Spinal cord (tissue), 10 donors: ENCODE results near the gene DOCK8. TPM values are rescaled to one million over a fixed set of nuclear protein-coding genes. Genes with fewer than 3 reads are reported as not detected.

Experiments used
- DNase-seq, 6 donors: peaks; one replicate each; pipeline versions ENCODE4 v3.0.0 to v3.0.0-alpha.2; 2013 to 2015; ENCODE audit warnings: low spot score in 6 of 6, low read depth in 4 of 6
- H3K27ac ChIP-seq: one replicate; pipeline ENCODE4 v1.5.1; 2013; ENCODE audit warnings: low read depth, low read length, control low read depth
- H3K27me3 ChIP-seq: one replicate; pipeline ENCODE4 v1.6.1; 2013; ENCODE audit warnings: low read length; ENCODE audit not compliant: control insufficient read depth, insufficient read depth
- H3K36me3 ChIP-seq: one replicate; pipeline ENCODE4 v1.6.1; 2013; ENCODE audit warnings: low read length; ENCODE audit not compliant: control insufficient read depth, insufficient read depth
- H3K4me1 ChIP-seq: one replicate; pipeline ENCODE4 v1.6.1; 2013; ENCODE audit warnings: low read length; ENCODE audit not compliant: control insufficient read depth, insufficient read depth
- H3K4me3 ChIP-seq: one replicate; pipeline ENCODE4 v1.5.1; 2013; ENCODE audit warnings: low read depth, low read length, control low read depth
- H3K9me3 ChIP-seq: one replicate; pipeline ENCODE4 v1.6.1; 2013; ENCODE audit warnings: low read length; ENCODE audit not compliant: control insufficient read depth, insufficient read depth
- WGBS: methylation state at CpG from one replicate; pipeline ENCODE4 v1.1.5; 2013; ENCODE audit warnings: missing lambda C conversion rate; ENCODE audit not compliant: insufficient coverage; 5-methylcytosine and 5-hydroxymethylcytosine counted together
- polyA plus RNA-seq, 2 donors: library from polyadenylated mRNA; unstranded; fragments of 120-200 nt; gene quantifications; one replicate each; pipeline ENCODE4 v1.2.1, GENCODE V29; 2013; ENCODE audit not compliant: insufficient read length in 2 of 2
- total RNA-seq, 2 donors: library from RNA; depleted of rRNA in 1 of 2; stranded (reverse); fragments of 120-200 nt in 1 of 2; fragments of >200 nt in 1 of 2; gene quantifications; one replicate each; pipeline versions ENCODE4 v1.2.3 to v1.2.4, GENCODE V29; 2013 to 2014
- donor health status: healthy.

The DOCK8 gene
- total and polyA plus RNA-seq, 4 donors: 7.2 to 14.2 (median 11.4) TPM

DNA sequence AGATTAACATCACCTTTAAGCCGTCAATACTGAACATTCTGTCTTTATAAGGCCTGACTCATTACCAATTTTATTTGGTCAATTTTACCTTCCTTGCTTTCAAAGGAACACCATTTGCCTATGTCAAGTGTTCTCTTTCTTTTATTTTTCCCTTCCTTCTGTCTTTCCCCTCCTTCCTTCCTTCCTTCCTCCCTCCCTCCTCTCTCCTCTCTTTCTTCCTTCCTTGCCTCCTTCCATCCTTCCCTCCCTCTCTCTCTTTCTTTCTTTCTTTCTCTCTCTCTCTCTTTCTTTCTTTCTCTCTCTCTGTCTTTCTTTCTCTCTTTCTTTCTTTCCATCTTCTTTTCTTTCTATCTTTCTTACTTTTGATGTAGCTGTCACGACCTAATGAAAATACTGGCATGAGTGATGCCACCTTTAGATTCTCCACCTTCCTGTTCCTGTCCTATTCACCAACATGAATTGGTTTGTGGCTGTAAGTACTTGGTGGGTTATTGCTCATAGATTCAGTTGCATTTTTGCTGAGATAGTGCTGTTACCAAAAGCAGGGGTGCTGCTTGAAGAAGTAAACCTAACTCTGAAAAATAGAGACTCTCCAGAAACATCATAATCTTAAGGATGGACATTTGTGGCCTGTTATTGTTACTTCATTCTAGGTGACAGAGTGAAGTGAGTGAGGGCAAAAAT lies 33.8 kb downstream of the DOCK8 start:
- no peaks in the 10 kb centered on the region for H3K36me3 ChIP-seq
- H3K4me1 ChIP-seq: no peaks in the 10 kb centered on the region
- DNase-seq: no peak
- H3K27ac ChIP-seq: no peak overlapping the region
- H3K9me3 ChIP-seq: no peaks in the 10 kb centered on the region
- 91% methylated on average over 1 of the region's 2 CpGs for WGBS
- H3K27me3 ChIP-seq: no peaks in the 10 kb centered on the region
- no peak overlapping the region for H3K4me3 ChIP-seq

DNA sequence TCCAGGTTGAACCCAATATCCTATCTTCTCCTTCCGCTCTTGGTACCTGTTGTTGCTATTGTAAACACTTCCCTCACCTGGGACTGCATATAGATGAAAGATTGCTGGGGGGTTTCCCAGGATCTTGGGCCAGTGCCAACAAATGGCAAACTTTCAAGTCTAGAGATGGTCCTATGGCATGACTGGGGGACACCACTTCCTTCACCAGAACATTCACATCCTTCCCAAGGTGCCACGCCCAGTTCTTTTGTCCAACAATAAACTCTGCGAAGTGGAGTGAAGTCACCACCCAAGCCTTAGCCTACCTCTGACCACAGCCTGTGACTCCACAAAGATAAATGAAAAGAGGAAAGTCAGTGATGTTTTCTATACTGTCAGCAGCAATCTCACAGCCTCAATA lies 34.4 kb downstream of the DOCK8 start:
- H3K27ac ChIP-seq: no peak overlapping the region
- WGBS: 100% methylated on average over 1 of the region's 3 CpGs
- H3K27me3 ChIP-seq: no peaks in the 10 kb centered on the region
- no peaks in the 10 kb centered on the region for H3K9me3 ChIP-seq
- no peak overlapping the region for H3K4me3 ChIP-seq
- no peak for DNase-seq
- H3K4me1 ChIP-seq: no peaks in the 10 kb centered on the region
- H3K36me3 ChIP-seq: no peaks in the 10 kb centered on the region

DNA sequence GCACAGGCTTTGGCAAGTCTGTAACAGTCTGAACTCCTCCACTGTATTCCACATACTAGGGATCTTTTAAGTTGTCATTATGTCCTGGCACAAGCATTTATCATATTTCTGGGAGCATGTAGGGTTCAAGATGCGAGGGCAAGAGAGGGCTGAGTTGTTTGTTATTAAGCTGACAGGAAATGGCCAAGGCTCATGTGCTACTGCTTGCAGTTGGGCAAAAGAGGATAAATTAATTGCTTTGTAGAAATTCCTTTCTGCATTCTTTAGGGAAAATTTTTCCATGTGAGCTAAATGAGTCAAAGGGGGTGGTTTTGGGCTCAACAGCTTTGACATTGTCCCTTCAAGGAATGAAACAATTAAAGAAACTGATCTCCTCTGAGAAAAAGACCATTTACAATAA lies 35.4 kb downstream of the DOCK8 start:
- no peak overlapping the region for H3K27ac ChIP-seq
- H3K9me3 ChIP-seq: no peaks in the 10 kb centered on the region
- H3K36me3 ChIP-seq: no peaks in the 10 kb centered on the region
- H3K4me3 ChIP-seq: no peak overlapping the region
- DNase-seq: no peak
- no peaks in the 10 kb centered on the region for H3K4me1 ChIP-seq
- no peaks in the 10 kb centered on the region for H3K27me3 ChIP-seq
- WGBS: 100% methylated on average over 1 of the region's 1 CpG

DNA sequence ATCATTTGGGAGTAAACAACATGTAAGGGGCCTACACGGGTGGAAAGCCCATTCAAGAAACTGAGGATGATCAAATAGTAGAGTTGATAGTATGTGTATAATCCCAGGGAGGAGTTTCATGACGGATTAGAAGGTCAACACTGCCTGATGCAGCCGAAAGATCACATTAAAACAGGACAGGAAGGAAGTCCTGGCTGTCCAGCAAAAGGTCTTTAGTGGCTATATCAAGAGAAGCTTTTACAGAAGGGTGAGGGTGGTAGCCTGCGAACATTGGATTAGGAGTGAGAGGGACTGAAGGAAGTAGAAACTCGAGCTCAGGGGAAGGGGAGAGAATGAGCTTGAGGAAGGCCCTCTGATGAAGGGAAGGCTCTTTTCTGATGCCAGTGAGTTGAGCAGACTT lies 36.0 kb downstream of the DOCK8 start:
- H3K9me3 ChIP-seq: no peaks in the 10 kb centered on the region
- H3K4me3 ChIP-seq: no peak overlapping the region
- no peaks in the 10 kb centered on the region for H3K4me1 ChIP-seq
- H3K36me3 ChIP-seq: no peaks in the 10 kb centered on the region
- H3K27ac ChIP-seq: no peak overlapping the region
- 71% methylated on average over 5 of the region's 5 CpGs for WGBS
- H3K27me3 ChIP-seq: no peaks in the 10 kb centered on the region
- DNase-seq: no peak

DNA sequence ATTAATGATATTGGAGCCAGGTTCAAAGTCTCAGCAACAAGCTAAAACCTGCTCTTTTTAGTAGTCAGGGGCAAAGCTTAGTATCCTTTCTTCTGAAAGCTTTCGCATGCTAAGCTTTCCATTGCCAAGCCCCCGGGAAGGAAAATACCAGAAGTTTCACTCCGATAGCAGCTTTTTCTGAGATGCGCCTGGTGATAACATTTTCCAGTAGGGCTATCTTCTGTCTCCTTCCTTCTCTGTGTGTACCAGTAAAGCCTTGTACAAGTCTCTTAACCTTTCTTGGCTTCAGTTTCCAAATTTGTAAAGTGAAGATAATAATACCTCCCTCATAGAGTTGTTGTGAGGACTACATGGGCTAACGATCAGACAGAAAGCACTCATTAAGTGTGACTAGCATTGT lies 36.7 kb downstream of the DOCK8 start:
- Histone ChIP-seq H3K27ac (no peak overlapping the region), H3K4me1 (no peaks in the 10 kb centered on the region), H3K36me3 (no peaks in the 10 kb centered on the region), H3K9me3 (no peaks in the 10 kb centered on the region), H3K4me3 (no peak overlapping the region), H3K27me3 (no peaks in the 10 kb centered on the region)
- no peak for DNase-seq
- 56% methylated on average over 3 of the region's 5 CpGs for WGBS

DNA sequence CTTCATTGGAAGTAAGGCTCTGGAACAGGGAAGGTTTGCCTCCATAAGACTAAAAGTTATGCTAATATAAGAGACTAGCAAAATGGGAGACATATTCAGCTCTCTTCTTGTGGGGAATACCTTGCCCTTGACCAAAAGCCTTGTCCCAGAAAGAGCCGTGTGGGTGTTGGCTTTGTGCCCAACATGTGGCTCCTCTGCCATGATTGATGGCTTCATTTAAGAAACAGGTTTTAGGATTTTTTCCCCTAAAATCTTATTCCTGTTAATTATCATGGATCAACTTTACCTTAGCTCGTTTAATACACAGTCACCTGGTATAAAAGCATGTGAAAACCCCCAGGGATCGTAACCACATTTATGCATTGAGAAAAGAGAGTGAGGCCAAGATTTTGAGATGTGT lies 38.9 kb downstream of the DOCK8 start:
- no CpG with 5 or more reads among the region's 3 CpGs for WGBS

DNA sequence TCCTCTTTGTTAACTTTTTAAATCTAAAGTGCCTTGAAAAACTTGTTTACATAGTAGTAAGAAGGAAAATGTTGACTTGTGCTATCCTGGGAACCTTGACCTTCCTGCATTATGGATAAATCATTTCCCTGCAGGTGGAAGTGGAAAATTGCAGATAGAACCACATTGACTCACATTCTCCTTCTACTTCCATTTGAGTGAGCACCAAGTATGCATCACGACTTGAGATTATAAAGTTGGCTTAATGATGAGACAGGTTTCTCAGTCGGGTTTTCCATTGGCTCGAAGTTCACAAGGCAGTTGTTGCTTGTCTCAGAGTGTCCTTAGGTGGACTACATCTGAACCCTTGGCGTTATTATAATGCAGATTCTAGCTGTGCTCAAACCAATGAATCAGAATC lies 39.9 kb downstream of the DOCK8 start:
- Histone ChIP-seq H3K36me3 (no peaks in the 10 kb centered on the region), H3K9me3 (no peaks in the 10 kb centered on the region), H3K27ac (no peak overlapping the region), H3K4me1 (no peaks in the 10 kb centered on the region), H3K27me3 (no peaks in the 10 kb centered on the region), H3K4me3 (no peak overlapping the region)
- DNase-seq: no peak
- WGBS: 89% methylated on average over 4 of the region's 4 CpGs

More for the DNA sequence above, 38.9 kb downstream of the DOCK8 start:
- no peak overlapping the region for H3K4me3 ChIP-seq
- no peaks in the 10 kb centered on the region for H3K27me3 ChIP-seq
- H3K4me1 ChIP-seq: no peaks in the 10 kb centered on the region
- no peaks in the 10 kb centered on the region for H3K9me3 ChIP-seq
- DNase-seq: no peak
- no peak overlapping the region for H3K27ac ChIP-seq
- no peaks in the 10 kb centered on the region for H3K36me3 ChIP-seq

DNA sequence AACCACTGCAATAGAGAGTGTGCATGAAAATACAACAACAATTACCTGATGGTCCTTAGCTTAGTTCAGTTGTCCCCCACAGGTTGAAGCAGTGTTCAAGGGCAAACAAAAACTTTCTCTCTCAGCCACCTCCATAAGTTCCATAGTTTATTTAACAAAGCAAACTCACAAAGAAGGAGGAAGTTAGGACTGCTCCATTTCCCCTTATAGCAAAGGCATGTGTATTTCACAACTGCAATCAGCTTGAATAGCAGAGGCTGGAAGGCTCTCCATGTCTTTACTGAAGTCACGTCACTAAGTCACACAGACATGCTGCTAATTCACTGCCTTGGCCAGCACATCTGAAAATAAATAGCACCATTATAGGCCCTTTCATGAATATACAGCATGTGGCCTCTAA lies 43.3 kb downstream of the DOCK8 start:
- Histone ChIP-seq H3K27me3 (no peaks in the 10 kb centered on the region), H3K9me3 (no peaks in the 10 kb centered on the region), H3K27ac (no peak overlapping the region), H3K4me3 (no peak overlapping the region), H3K4me1 (no peaks in the 10 kb centered on the region), H3K36me3 (no peaks in the 10 kb centered on the region)
- no peak for DNase-seq
- no CpG with 5 or more reads among the region's 1 CpG for WGBS

DNA sequence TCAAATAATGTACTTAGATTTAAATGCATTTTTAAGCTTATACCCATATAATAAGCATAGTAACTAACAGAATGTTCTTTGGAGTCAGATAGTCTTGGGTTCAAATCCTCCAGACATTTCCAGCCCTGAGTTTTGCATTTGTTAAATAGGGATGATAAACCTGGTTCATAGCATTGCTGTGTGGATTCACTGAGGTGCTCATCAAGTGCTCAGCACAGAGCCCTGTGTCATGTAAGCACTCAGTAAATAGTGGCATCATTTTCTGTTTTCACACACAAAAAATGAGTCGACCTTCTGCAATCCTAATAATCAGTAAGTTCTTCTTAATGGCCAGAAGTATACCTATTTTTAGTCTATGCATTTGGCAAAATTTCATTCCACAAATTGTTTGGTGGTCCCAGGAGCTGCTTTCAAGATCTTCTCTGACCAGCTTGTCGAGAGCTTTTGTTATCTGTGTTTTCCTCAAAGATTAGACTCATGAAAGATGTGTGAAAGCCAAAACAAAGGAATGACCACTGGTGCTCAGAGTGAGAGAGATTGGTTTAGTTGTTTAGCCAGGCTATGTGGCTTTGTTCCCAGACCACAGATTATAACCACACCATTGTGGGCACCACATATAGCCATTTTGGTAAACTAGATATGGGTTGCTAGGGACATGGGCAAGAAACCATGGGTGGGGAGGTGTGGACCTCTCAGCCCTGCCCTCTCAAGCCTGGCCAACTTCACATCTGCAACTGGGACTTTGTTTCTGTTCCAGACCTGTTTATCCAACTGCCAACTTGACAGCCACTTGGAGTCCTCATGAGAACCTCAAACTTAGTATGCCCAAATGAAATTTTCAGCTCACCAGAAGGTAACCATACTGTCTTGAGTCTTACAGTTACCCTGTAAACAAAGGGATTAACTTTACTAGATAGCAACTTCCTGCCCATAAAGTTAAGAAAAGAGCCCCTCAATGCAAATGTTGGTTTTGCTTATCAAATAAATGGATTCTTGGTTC lies 45.0 kb downstream of the DOCK8 start:
- H3K27ac ChIP-seq: no peak overlapping the region
- 100% methylated on average over 1 of the region's 2 CpGs for WGBS

More for the DNA sequence above, 45.0 kb downstream of the DOCK8 start:
- Histone ChIP-seq H3K9me3 (no peaks in the 10 kb centered on the region), H3K36me3 (no peaks in the 10 kb centered on the region), H3K4me1 (no peaks in the 10 kb centered on the region), H3K4me3 (no peak overlapping the region), H3K27me3 (no peaks in the 10 kb centered on the region)
- DNase-seq: no peak
